Stimulated activated CD8-positive, alpha-beta memory T cell treated with anti-CD3 and anti-CD28 coated beads, Interleukin-12 subunit alpha, Interleukin-12 subunit beta, amount 100 ng/mL, for 24 hours (primary cell): Measurements from ENCODE around the gene CAMSAP1.

ENCODE experiments used
- DNase-seq: peaks from one replicate; pipeline ENCODE4 v3.0.0-alpha.2; 2020; ENCODE audit errors: extremely low read depth

CAMSAP1 gene

DNA sequence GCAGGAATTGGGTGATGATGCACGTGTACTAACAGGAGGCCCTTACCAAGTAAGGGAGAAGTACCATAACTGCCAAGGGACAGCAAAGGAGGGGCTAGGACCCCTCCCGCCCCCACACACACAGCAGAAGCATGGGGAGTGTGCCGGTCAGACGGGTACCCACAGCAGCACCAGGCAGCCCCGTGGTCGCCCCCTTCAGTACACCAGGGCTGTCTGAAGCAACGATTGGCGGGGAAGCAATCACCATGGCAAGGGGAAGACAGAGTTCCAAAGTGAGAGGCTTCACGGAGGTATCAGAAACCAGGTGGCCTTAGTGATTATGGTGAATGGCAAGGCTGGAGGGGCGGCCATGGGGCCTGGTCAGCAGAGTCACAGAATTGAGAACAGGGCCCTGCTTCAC lies 72.2 kb downstream of the CAMSAP1 start:
- no peak for DNase-seq

DNA sequence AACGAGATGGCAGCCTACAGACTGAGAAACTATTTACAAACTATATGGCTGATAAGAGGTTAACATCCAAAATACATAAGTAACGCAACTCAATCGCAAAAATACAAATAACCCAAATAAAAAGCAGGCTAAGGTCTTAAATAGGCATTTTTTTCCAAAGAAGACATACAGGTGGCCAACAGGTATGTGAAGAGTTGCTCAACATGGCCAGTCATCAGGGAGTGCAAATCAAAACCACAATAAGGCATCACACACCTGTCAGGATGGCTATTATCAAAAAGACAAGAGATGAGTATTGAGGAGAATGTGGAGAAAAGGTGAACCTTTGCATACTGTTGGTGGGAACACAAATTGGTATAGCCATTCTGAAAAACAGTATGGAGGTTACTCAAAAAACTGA lies 73.5 kb downstream of the CAMSAP1 start:
- no peak for DNase-seq

DNA sequence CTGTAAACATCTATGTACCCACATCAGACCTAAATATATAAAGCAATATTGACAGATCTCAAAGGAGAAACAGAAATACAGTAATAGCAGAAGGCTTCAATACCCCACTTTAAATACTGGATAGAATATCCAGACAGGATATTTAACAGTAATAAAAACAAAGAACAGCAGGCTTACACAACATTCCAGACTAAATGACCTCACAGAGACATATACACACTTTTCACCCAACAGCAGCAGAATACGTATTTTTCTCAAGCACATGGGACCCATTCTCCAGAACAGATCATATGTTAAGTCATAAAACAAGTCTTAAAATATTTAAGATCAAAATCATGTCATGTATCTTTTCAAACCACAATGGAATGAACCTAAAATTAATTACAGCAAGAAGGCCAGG lies 76.8 kb downstream of the CAMSAP1 start:
- no peak for DNase-seq

DNA sequence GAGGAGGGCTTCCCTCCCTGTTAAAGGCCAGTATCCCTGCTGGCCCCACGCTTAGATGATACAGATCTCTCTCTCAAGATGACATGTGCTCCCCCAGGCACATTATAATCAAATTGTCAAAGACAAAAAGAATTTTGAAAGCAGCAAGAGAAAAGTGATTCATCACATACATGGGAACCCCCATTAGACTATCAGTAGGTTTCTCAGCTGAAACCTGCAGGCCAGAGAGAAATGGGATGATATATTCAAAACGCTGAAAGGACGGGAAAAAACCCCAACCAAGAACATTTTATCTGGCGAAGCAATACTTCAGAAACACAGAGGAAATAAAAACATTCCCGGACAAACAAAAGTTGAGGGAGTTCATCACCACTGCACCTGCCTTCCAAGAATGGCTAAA lies 78.7 kb downstream of the CAMSAP1 start:
- no peak for DNase-seq

DNA sequence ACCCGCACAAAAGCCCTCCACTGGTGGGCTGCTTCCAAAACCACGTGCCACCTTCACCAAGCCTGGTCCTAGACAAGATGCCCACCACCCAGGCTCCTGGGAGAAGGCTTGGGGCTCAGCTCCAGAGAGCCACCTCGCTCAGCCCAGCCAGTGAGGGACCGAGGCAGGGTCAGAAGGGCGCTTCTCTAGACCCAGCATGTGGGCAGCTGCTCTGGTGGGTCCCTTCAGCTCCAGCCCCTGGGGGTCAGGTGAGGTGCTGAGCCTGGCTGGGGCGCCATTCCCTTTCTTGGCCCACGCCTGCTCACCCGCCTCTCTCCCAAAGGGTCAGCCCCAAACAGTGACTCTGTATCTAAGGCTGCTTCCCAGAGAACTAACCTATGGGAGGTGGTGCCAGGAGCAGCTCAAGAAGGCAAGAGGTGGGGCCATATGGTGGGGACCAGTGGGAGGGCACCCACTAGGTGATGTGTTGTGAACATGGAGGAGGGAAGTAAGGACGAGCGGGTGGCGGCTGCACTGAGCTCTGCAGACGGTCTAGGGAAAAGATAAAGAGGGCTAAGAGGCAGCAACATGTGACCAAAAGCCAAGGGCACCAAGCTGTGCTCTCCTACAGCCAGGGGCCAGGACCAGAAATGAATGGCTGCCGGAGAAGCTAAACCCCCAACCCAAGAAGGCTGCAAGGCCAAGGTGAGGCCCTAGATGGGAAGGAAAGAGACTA lies 79.3 kb downstream of the CAMSAP1 start:
- no peak for DNase-seq

DNA sequence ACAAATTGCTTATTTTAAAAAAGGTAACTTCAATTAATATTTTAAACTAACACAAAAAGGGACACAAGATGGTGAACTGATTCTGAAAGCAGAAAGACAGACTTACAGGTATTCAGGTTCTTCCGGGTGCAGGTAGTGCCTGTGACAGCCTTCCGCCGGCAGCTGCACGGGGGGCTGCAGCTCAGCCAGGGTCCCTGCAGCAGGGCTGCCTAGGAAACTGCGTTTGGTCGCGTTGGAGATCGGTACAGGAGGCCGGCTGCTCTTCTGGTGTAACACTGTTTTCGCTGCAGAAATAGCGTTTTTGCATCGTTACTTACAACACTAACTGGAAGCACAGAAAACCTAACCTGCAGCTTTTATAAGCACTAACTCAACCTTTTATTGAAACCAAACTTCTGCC lies 80.0 kb downstream of the CAMSAP1 start:
- DNase-seq, result no peak

DNA sequence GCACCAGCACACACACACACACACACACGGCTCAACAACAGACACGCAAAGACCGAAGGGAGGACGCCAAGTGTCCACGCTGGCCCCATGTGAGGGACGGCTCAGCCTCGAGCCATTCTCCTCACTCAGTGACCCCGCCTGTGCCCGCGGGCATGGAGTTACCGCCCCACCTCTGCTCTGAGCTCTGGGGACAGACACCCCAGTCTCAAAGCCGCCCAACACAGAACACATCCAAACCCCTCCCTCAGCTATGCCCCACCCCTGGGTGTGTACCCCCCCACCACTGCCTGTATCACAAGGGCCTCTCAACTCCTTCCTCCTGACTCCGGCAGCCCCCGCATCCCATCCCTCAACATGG lies 81.2 kb downstream of the CAMSAP1 start:
- DNase-seq, result no peak

DNA sequence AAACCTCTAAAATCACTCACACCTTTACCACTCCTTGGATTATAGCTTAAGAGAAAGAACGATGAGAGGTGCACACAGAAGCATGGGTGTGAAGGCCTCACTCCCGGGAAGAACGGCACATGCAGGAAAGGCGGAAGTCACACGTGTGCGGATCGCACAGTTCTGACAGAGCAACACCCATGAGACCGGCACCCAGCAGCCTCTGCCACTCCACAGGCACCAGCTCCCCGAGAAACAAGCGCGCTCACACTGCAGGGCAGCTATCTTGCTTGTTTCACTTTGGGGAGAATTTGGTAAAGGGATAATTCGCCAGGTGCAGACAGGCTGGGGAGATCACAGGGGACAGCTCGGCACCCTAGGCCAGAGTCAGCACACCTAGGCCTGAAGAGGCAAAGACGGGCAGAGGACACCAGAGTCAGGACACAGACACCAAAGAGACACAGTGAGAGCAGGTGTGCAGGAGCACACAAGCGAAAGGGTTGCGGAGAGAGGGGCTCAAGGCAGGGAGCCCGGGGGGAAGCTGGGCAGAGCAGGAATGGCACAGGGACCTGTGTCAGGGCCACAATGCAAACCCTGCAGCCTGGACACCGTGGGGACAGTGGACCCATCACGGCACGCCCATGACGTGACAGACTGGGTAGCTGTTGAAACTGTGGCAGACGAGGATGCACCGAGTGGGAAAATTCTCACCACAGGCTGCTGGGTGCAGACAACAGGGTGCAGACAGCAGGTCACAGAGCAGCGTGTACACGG lies 81.7 kb downstream of the CAMSAP1 start:
- DNase-seq, result no peak

DNA sequence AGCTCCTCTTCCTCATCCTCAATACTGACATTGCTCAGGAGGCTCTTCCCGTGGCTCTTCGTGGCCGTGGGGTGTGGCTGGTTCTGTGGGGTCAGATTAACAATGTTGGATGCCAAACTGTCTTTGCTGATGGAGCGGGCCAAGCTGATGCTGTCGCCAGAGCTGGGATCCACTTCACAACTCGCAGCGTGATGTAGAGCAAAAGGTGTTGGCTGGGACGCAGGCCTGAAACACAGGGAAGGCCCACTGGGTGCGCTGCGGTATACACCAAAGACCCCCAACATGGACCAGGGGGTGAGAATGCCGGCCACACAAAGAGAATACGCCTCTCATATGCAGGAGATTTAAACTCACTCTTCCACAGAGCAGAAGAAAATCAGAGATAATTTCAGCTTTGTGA lies 84.3 kb downstream of the CAMSAP1 start:
- DNase-seq, result no peak

DNA sequence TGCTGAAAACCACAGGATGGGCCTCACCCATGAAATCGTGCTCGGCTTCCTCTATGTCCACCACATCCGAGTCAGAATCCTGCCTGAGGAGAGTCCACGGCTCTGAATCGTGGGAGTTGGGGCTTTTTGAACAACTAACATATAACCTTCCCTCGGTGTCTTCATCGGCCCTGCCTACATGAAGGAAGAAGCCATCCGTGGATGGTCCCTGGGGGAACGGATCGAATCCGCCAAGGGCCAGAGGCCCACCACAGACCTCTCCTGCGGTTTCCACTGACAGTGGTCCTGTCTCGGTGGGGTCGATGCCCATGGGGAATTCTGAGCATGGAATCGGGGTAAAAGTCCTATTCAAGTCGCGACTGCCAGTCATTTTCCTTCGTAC lies 85.0 kb downstream of the CAMSAP1 start:
- DNase-seq, result no peak

DNA sequence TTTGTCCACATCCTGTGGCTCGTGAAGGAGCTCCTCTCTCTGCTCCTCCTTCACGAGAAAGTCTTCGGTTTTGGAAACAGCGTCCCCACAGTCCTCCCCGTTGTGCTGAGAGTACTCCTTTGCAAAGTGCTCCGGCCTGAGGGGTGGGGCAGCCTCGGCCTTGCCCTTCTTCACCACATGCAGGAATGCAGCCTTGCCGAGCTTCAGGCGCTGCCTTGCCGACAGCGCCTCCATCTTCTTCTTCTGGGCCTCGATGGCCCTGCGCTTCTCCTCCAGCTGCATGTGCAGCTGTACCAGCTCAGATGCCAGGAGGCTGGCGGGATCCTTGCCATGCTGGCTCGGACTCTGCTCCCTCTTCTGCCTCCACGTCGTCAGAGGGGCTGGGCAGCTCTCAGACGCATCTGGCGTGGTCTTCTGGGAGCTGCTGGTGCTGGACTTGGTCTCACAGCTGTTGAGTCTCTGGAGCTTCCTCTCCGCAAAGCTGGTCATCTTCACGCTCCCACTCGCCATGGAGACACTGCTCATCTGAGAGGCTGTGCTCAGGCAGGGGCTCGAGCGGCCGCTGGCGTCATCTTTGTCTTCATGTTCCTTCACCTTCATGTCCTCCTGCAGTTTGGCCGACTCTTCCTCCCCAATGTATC lies 85.5 kb downstream of the CAMSAP1 start:
- DNase-seq, result no peak

DNA sequence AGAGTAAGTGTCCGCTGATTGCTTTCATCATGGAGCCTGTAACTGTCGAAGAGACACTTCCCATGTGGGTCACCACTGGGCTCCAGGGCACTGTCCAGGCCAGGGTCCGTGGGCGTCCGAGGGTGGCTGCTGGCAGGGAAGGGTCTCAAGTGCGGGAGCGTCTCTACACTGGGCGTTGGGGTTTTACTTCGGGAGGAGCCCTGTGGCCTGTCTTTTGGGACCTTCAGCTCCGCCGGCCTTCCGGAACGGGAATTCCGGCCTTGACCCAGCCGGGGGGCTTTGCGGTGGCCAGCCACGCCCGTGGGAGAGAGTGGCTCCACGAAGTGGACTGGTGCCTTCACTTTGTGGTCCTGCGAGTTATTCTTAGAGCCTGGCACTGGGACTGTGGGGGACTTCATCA lies 86.2 kb downstream of the CAMSAP1 start:
- no peak for DNase-seq

DNA sequence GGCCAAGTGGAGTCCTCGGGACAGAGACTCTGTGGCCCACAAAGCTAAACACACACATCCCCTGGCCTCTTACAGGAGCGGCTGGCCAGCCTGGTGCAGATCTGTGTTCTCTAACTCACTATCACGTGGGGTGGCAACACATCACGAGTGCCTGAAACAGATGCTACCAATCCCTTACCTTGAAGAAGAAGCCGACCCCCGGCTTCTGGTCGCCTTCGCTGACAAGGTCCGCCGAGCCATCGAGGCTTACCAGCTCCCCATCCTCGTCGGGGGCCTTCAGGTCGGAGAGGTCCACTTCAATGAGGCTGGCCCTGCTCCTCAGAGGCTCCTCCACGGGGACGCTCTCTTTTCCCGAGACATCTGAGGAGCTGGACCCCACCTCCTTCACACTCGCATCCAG lies 86.7 kb downstream of the CAMSAP1 start:
- no peak for DNase-seq

DNA sequence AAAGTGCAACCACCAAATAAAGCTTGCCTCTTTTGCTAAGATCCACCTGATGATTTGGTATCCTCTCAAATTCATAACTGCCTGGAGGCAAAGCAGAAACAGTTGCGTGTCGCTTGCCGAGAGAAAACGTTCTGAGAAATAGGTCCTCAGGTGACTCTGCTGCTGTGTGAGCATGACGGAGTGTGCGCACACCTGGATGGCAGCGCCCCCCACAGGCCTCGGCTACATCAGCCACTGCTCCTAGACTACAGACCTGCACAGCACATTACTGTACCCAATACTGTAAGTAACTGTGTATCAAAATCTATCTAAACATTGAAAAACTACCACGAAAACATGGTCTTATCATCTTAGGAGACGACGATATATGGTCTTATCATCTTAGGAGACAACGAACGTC lies 87.4 kb downstream of the CAMSAP1 start:
- DNase-seq, result no peak

DNA sequence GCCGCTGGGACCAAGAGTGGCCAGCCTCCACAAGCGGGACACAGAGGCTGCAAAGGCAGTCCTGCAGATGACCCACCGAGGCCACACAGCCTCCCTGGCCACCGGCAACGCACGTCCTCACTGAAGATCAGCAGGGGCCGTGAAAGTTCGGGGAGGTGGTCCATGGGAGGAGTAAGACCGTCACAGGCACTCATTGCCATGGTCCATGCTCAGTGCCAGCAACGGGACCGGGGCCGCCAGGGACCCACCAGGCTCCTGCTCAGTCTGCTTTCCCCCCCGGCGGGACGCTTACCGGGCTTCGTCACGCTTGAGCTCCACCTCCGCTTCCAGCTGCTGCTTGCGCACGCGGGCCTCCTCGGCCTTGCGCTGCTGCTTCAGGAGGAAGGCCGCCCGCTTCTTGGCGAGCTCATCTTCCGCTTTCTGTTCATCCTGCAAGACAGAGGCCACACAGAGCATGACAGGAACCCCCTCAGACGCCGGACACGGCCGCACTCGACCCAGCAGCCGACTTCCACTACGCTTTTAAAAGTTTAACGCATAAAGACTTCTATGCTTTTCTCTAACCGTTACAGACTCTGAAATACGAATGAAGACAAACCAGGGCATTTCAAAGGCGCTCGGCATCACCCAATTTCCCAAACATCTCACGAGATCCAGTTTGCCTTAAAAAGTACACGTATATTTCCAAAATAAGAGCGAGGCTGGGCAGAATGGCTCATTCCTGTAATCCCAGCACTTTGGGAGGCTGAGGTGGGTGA lies 88.4 kb downstream of the CAMSAP1 start:
- no peak for DNase-seq

DNA sequence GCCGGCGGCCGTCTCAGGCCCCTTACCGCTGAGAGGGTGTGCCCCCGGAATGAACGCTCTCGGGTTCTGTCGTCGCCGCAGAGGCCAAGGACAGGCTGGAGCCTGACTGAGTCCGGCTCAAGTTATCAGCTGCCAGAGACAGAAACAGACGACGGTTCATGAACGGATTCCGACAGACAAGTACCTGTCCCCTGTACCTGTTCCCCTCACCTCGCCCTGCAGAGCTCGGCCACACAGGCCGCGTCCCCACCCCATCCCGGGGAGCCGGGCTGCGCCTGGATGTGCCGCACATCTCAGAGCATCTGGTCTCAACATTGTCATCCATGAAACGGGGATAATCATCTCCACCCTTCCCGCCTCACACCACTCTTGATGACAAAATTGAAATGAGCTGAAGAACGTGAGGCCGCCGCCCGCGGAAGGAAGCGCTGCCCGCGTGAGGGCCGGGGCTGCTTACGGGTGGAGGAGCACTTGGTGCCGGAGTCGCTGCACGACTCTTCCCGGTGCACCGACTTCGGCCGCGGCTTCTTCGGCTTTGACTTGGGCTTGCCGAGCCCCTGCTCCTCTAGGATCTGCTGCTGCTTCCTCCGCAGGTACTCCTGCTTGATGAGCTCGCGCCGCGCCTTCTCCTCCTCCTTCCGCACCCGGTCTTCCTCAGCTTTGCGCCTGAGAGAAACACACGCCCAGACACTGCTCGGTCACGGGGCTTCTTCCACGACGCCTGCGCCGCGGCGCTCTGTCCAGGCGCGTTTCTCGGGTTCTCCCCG lies 89.2 kb downstream of the CAMSAP1 start:
- no peak for DNase-seq

DNA sequence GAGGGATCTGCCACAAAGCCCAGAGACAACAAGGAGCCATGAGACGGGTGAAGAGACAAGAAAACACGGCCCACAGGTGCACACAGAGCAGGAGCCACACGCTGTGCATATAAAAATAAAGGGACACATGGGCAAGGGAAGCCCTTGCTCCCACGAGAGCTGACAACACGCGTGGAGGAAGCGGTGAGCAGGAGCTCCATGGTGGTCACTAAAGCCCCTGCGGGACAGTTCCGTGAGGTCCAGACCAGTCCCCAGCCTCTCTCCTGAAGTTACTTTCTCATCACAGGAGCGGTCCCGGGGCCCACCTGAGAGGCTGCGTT lies 90.7 kb downstream of the CAMSAP1 start:
- no peak for DNase-seq

DNA sequence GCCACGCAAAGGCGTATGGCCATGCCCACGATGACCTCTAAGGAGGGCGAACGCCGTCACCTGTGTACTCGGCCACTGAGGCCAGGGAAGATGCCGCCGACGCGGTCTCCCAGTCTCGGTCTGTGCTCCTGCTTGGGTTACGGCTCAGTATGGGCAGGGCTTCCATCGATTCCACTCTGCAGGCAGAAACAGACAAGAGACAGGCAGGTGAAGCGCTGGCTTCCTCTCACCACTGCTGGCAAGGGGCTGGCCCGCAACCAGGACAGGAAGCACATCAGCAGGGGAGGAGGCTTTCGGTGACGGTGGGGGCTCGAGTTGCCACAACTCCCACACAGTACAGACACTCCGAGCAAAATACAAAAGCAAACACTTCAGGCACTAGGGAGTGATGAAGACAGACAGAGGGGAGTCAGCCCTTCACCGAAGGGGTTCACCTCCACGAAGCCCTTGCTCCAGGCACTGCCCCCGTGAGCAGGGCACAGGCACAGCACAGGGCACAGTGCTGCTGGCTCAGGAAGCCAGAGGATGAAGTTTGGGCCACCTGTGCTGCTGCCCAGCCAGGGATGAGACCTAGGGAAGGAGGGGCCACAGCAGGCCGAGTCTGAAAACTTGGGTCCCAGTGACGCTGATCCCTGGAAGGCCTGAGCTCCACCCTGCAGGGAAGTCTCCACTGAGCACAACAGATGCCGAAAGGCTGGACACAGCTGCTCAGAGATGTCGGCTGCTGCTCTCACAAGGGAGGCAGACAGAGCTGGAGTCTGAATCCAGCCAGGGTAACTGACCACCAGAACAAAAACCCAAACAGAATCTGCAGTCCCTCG lies 91.3 kb downstream of the CAMSAP1 start:
- DNase-seq, result no peak

DNA sequence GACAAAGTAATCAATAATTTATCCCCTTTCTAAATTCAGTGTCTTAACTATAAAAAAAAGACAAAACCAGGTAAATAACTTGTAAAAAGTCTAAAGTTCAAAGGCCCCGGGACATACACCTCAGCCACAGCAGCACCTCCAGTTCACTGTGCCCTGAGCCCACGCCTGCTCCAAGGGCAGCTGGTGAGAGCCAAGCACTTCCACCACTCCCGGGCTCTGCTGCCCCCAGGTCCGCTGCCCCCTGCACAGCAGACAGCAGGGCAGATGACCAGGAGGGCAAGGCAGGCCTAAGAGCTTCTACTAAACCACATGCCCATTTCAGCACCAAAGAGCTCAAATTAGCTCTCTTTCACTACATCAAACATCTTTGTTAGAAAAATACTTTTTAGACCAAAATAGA lies 91.9 kb downstream of the CAMSAP1 start:
- DNase-seq, result no peak

DNA sequence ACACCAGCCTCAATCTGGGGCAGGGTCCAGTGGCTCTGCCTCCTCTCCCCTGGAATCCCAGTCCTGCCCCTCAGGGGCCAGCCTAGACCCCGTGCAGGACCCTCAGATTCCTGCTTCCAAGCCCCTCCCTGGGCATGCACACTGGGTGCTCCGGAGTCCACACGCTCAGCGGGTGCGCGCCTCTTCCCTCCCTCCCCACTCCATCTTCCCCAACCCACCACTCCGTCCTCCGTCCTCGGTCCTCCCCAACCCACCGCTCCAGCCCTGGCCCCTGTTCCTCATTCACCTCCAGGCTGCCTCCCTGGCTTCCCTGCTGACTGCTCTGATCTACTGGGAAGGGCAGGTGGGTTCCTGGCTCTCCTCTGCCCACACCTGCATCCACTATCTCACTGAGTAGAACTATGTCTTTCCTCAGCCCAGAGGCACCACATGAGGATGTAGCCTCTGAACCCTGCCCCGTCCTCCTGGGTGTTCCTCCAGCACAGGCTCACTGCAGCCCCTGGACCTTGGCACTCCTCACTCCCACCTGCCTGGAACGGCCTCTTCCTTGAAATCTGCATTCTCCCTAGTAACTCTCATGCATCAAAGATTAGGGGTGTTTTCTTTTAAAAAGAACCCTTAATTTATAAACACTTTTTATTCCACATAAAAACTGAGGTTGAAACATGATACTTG lies 92.8 kb downstream of the CAMSAP1 start:
- no peak for DNase-seq
